MCF 10A (cell line): ENCODE measurements around the gene PNPLA5. TPM values are rescaled to one million over a fixed set of nuclear protein-coding genes. Genes with fewer than 3 reads are reported as not detected.
"Not testable (repeated sequence)": the region's sequence is repeated elsewhere in the genome, so short reads cannot be mapped to it uniquely, and the experiment has no call there.

Experiments
- BruUV-seq: library from RNA; stranded (reverse); fragments of 400-500 nt; replicated peaks from 2 replicates; lab custom pipeline; 2021; lab: Mats Ljungman, UMichigan
- CTCF ChIA-PET: fragments of 300-600 bp; sonication (Branson Sonifier 250); formaldehyde crosslinking; extraction: SDS; loops from one replicate; lab custom pipeline; 2021; ENCODE audit warnings: antibody characterized with exemption, inconsistent platforms; lab: Yijun Ruan, JAX
- POLR2A ChIA-PET: fragments of 300-600, 350-650 bp; sonication (Branson Sonifier 250); formaldehyde crosslinking; extraction: SDS; loops from one replicate; lab custom pipeline; 2020; ENCODE audit warnings: antibody characterized with exemption, inconsistent platforms; lab: Yijun Ruan, JAX
- DNase-seq: peaks from one replicate; pipeline ENCODE4 v3.0.0-alpha.2; 2018; ENCODE audit not compliant: unreplicated experiment
- H3K27ac Mint-ChIP-seq: one replicate; pipeline ENCODE4 v1.8.0; 2022; ENCODE audit warnings: mild to moderate bottlenecking, low read depth, mixed read lengths; ENCODE audit not compliant: unreplicated experiment
- H3K27me3 Mint-ChIP-seq: one replicate; pipeline ENCODE4 v1.8.0; 2022; ENCODE audit warnings: mixed read lengths; ENCODE audit not compliant: insufficient read depth, unreplicated experiment
- H3K36me3 Mint-ChIP-seq: one replicate; pipeline ENCODE4 v1.8.0; 2022; ENCODE audit warnings: mild to moderate bottlenecking, moderate library complexity, mixed read lengths; ENCODE audit not compliant: insufficient read depth, unreplicated experiment
- H3K4me1 Mint-ChIP-seq: one replicate; pipeline ENCODE4 v1.8.0; 2022; ENCODE audit warnings: mixed read lengths; ENCODE audit not compliant: insufficient read depth, unreplicated experiment
- H3K4me3 Mint-ChIP-seq: one replicate; pipeline ENCODE4 v1.8.0; 2022; ENCODE audit warnings: mild to moderate bottlenecking, moderate library complexity, mixed read lengths; ENCODE audit not compliant: unreplicated experiment
- H3K9me3 Mint-ChIP-seq: one replicate; pipeline ENCODE4 v1.8.0; 2022; ENCODE audit warnings: mixed read lengths; ENCODE audit not compliant: unreplicated experiment
- CTCF ChIP-seq: fragments of 200-600 bp; IDR thresholded peaks from one replicate; pipeline ENCODE4 v1.8.0; 2022; ENCODE audit warnings: antibody characterized with exemption, mild to moderate bottlenecking; ENCODE audit not compliant: unreplicated experiment
- intact Hi-C: fragments of 100-400 bp; cut with micrococcal nuclease; formaldehyde crosslinking; loops from 2 replicates; pipeline ENCODE4 v1.14.1; 2022
- total RNA-seq: library from RNA; stranded (reverse); gene quantifications from 2 replicates; pipeline ENCODE4 v1.2.3, GENCODE V29; 2022

PNPLA5 gene
- total RNA-seq, 1 experiment from 2014 or later = not detected

GRCh38 chr22:43878831-43879550 lies 12.8 kb downstream of the PNPLA5 start:
- no peaks in the 10 kb centered on the region for H3K4me1 Mint-ChIP-seq
- CTCF ChIA-PET = interaction anchor here (0.7 kb wide), 1 partner anchor 66 kb away, joined by 4 read pairs; no protein-coding TSS in a partner anchor
- no peaks in the 10 kb centered on the region for H3K9me3 Mint-ChIP-seq
- no peak for TF ChIP-seq CTCF
- no peak for DNase-seq
- no TSS peak for BruUV-seq
- no peak overlapping the region for H3K27ac Mint-ChIP-seq
- peaks cover 59% of the 10 kb centered on the region for H3K27me3 Mint-ChIP-seq
- no peak overlapping the region for H3K4me3 Mint-ChIP-seq
- H3K36me3 Mint-ChIP-seq = no peaks in the 10 kb centered on the region
- POLR2A ChIA-PET = interaction anchor here (0.6 kb wide), 1 partner anchor 684 kb away, joined by 3 read pairs; no protein-coding TSS in a partner anchor
- intact Hi-C loops = no loop called here

- CTCF ChIA-PET = interaction anchor here (0.6 kb wide), 1 partner anchor 9 kb away, joined by 3 read pairs; no protein-coding TSS in a partner anchor
These were observed 13.6 kb downstream of the PNPLA5 start for GRCh38 chr22:43878079-43878795.

GRCh38 chr22:43876866-43877509 lies 14.8 kb downstream of the PNPLA5 start:
- POLR2A ChIA-PET = no interaction called here
- Mint-ChIP-seq H3K36me3 (no peaks in the 10 kb centered on the region), H3K9me3 (no peaks in the 10 kb centered on the region), H3K4me3 (no peak overlapping the region), H3K27ac (no peak overlapping the region), H3K4me1 (no peaks in the 10 kb centered on the region), H3K27me3 (peaks cover 79% of the 10 kb centered on the region)
- no peak for TF ChIP-seq CTCF
- intact Hi-C loops = no loop called here
- no peak for DNase-seq
- CTCF ChIA-PET = no interaction called here
- no TSS peak for BruUV-seq

More at GRCh38 chr22:43878079-43878795, 13.6 kb downstream of the PNPLA5 start:
- DNase-seq = no peak
- intact Hi-C loops = no loop called here
- no peaks in the 10 kb centered on the region for H3K4me1 Mint-ChIP-seq
- POLR2A ChIA-PET = interaction anchor here (0.6 to 0.7 kb wide), 3 partner anchors 76 to 684 kb away, joined by 3 to 4 read pairs (median 4); no protein-coding TSS in a partner anchor
- TF ChIP-seq CTCF = no peak
- peaks cover 66% of the 10 kb centered on the region for H3K27me3 Mint-ChIP-seq
- no peaks in the 10 kb centered on the region for H3K36me3 Mint-ChIP-seq
- no peaks in the 10 kb centered on the region for H3K9me3 Mint-ChIP-seq
- H3K4me3 Mint-ChIP-seq = no peak overlapping the region
- H3K27ac Mint-ChIP-seq = no peak overlapping the region
- BruUV-seq = no TSS peak

GRCh38 chr22:43869799-43870198 lies 22.0 kb downstream of the PNPLA5 start:
- CTCF ChIA-PET = no interaction called here
- DNase-seq = no peak
- Mint-ChIP-seq H3K27ac (no peak overlapping the region), H3K4me3 (no peak overlapping the region), H3K4me1 (no peaks in the 10 kb centered on the region), H3K36me3 (peaks cover 5% of the 10 kb centered on the region), H3K9me3 (no peaks in the 10 kb centered on the region), H3K27me3 (peaks cover 59% of the 10 kb centered on the region)
- BruUV-seq = no TSS peak
- POLR2A ChIA-PET = interaction anchor here (1.0 kb wide), 1 partner anchor 16 kb away, joined by 3 read pairs; no protein-coding TSS in a partner anchor
- TF ChIP-seq CTCF = no peak
- intact Hi-C loops = no loop called here

- H3K4me3 Mint-ChIP-seq, BruUV-seq, H3K27ac Mint-ChIP-seq, DNase-seq, H3K4me1 Mint-ChIP-seq, intact Hi-C loops, H3K9me3 Mint-ChIP-seq, H3K36me3 Mint-ChIP-seq: not testable (repeated sequence)
- H3K27me3 Mint-ChIP-seq = peaks cover 59% of the 10 kb centered on the region
- ChIA-PET POLR2A (interaction anchor here (0.8 to 1.0 kb wide), 2 partner anchors 15 to 176 kb away, joined by 3 read pairs; no protein-coding TSS in a partner anchor), CTCF (interaction anchor here (0.6 kb wide), 1 partner anchor 577 kb away, joined by 3 read pairs; no protein-coding TSS in a partner anchor)
These were observed 22.8 kb downstream of the PNPLA5 start for GRCh38 chr22:43869001-43869400.
